ENCODE results near the gene MRGPRG. TPM values are rescaled to one million over a fixed set of nuclear protein-coding genes. Genes with fewer than 3 reads are reported as not detected.
"Not testable (repeated sequence)": the region's sequence is repeated elsewhere in the genome, so short reads cannot be mapped to it uniquely, and the experiment has no call there.

MRGPRG gene, protein sequence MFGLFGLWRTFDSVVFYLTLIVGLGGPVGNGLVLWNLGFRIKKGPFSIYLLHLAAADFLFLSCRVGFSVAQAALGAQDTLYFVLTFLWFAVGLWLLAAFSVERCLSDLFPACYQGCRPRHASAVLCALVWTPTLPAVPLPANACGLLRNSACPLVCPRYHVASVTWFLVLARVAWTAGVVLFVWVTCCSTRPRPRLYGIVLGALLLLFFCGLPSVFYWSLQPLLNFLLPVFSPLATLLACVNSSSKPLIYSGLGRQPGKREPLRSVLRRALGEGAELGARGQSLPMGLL
- not detected in 2 replicates for total RNA-seq (2021)
- Bru-seq, nascent RNA, result not detected
- BruChase-seq, experiment 1, labeled RNA remaining after a 2-hour chase, result not detected
- not detected for BruChase-seq, experiment 2, labeled RNA remaining after a 6-hour chase
- long read RNA-seq, result 0 reads

GRCh38 chr11:3218483-3219280 is at the start of gene MRGPRG:
Gene MRGPRG (minus strand): TSS chr11:3218813. CDS start chr11:3218813, 0 bp downstream.
- Histone ChIP-seq H4K20me1 (ENCODE audit: insufficient read depth) (no peaks in the 10 kb centered on the region), H3K4me1 (replicated peaks; ENCODE audit: insufficient read depth) (no peaks in the 10 kb centered on the region), H3K27me3 (ENCODE audit: insufficient read depth, low read depth) (peaks cover 23% of the 10 kb centered on the region), H2AFZ (no peak within 1 kb of the TSS), H3K4me3 (no peak within 1 kb of the TSS), H3K27ac (no peak within 1 kb of the TSS), H3K9me2 (ENCODE audit: insufficient read depth) (no peaks in the 10 kb centered on the region), H3K79me2 (ENCODE audit: low read depth) (no peaks in the 10 kb centered on the region), H3K9me3 (ENCODE audit: insufficient read depth, low read depth) (no peaks in the 10 kb centered on the region), H3K36me3 (ENCODE audit: low read depth) (no peaks in the 10 kb centered on the region), H3K4me2 (no peak within 1 kb of the TSS), H3F3A (ENCODE audit: insufficient read depth, low read depth) (no peaks in the 10 kb centered on the region)
- DNase-seq, result no peak
- BruUV-seq (replicated peaks), result no TSS peak
- ChIA-PET CTCF (interaction anchor here (0.5 kb wide), 1 partner anchor 123 kb away, joined by 4 read pairs; no protein-coding TSS in a partner anchor), POLR2A (ENCODE audit: unreplicated experiment) (no interaction called here)
- no peak for TF ChIP-seq EZH2 (IDR thresholded peaks at IDR 0.05; ENCODE audit: low read depth)
- no peak for TF ChIP-seq CTCF (conservative IDR thresholded peaks at IDR 0.05)
- intact Hi-C loops (cut with micrococcal nuclease; ENCODE audit: unreplicated experiment), result loop anchor here (5.0 kb wide), 3 partner anchors 126 to 686 kb away; no protein-coding TSS in a partner anchor

GRCh38 chr11:3262548-3262947 is 43.9 kb upstream of the MRGPRG start:
- H3K9me3 ChIP-seq (ENCODE audit: insufficient read depth, low read depth); H3K4me3 ChIP-seq; H3K36me3 ChIP-seq (ENCODE audit: low read depth); H3K79me2 ChIP-seq (ENCODE audit: low read depth); BruUV-seq (replicated peaks); H3K4me2 ChIP-seq; H4K20me1 ChIP-seq (ENCODE audit: insufficient read depth); H3K27me3 ChIP-seq (ENCODE audit: insufficient read depth, low read depth); DNase-seq; CTCF ChIA-PET; H3K9me2 ChIP-seq (ENCODE audit: insufficient read depth); H3F3A ChIP-seq (ENCODE audit: insufficient read depth, low read depth); intact Hi-C loops (cut with micrococcal nuclease; ENCODE audit: unreplicated experiment); H3K27ac ChIP-seq; H2AFZ ChIP-seq; POLR2A ChIA-PET (ENCODE audit: unreplicated experiment); H3K4me1 ChIP-seq (replicated peaks; ENCODE audit: insufficient read depth): not testable (repeated sequence)

GRCh38 chr11:3261831-3262230 is 43.2 kb upstream of the MRGPRG start:
- BruUV-seq (replicated peaks); H3K27ac ChIP-seq; H3F3A ChIP-seq (ENCODE audit: insufficient read depth, low read depth); CTCF ChIA-PET; POLR2A ChIA-PET (ENCODE audit: unreplicated experiment); H3K4me3 ChIP-seq; H3K9me2 ChIP-seq (ENCODE audit: insufficient read depth); H4K20me1 ChIP-seq (ENCODE audit: insufficient read depth); H3K4me1 ChIP-seq (replicated peaks; ENCODE audit: insufficient read depth); H2AFZ ChIP-seq; intact Hi-C loops (cut with micrococcal nuclease; ENCODE audit: unreplicated experiment); DNase-seq; H3K36me3 ChIP-seq (ENCODE audit: low read depth); H3K4me2 ChIP-seq; H3K27me3 ChIP-seq (ENCODE audit: insufficient read depth, low read depth); H3K9me3 ChIP-seq (ENCODE audit: insufficient read depth, low read depth); H3K79me2 ChIP-seq (ENCODE audit: low read depth): not testable (repeated sequence)

- H4K20me1 ChIP-seq (ENCODE audit: insufficient read depth); DNase-seq; H3K4me3 ChIP-seq; BruUV-seq (replicated peaks); H3K36me3 ChIP-seq (ENCODE audit: low read depth); intact Hi-C loops (cut with micrococcal nuclease; ENCODE audit: unreplicated experiment); H3K27ac ChIP-seq; CTCF ChIA-PET; H3F3A ChIP-seq (ENCODE audit: insufficient read depth, low read depth); H3K27me3 ChIP-seq (ENCODE audit: insufficient read depth, low read depth); H3K4me1 ChIP-seq (replicated peaks; ENCODE audit: insufficient read depth); H3K4me2 ChIP-seq; H2AFZ ChIP-seq; POLR2A ChIA-PET (ENCODE audit: unreplicated experiment); H3K9me2 ChIP-seq (ENCODE audit: insufficient read depth); H3K79me2 ChIP-seq (ENCODE audit: low read depth); H3K9me3 ChIP-seq (ENCODE audit: insufficient read depth, low read depth): not testable (repeated sequence)
Measured at GRCh38 chr11:3257509-3257908, 38.9 kb upstream of the MRGPRG start.

DNA sequence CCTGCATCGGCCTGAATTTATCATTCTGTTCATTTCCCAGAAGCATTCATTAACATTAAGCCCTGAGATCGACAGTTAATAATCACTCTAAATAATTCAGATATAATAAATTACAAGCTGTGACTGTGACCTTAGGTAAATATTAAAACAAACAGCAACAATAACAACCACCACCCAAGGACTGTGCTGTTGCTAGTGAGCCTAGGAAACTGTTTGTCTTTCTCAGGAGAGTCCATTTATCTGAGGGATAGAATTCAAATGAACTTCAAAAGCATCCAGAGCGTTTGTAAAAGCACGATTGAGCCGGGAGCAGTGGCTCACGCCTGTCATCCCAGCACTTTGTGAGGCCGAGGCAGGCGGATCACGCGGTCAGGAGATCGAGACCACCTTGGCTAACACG is 36.6 kb upstream of the MRGPRG start:
- intact Hi-C loops (cut with micrococcal nuclease; ENCODE audit: unreplicated experiment); H3K9me3 ChIP-seq (ENCODE audit: insufficient read depth, low read depth); H3K79me2 ChIP-seq (ENCODE audit: low read depth); POLR2A ChIA-PET (ENCODE audit: unreplicated experiment); H3K4me2 ChIP-seq; H3F3A ChIP-seq (ENCODE audit: insufficient read depth, low read depth); H4K20me1 ChIP-seq (ENCODE audit: insufficient read depth); H2AFZ ChIP-seq; H3K9me2 ChIP-seq (ENCODE audit: insufficient read depth); H3K36me3 ChIP-seq (ENCODE audit: low read depth); CTCF ChIA-PET; H3K4me3 ChIP-seq; DNase-seq; H3K27me3 ChIP-seq (ENCODE audit: insufficient read depth, low read depth); H3K4me1 ChIP-seq (replicated peaks; ENCODE audit: insufficient read depth); BruUV-seq (replicated peaks); H3K27ac ChIP-seq: not testable (repeated sequence)

GRCh38 chr11:3254773-3255172 is 36.2 kb upstream of the MRGPRG start:
- H3F3A ChIP-seq (ENCODE audit: insufficient read depth, low read depth); H3K79me2 ChIP-seq (ENCODE audit: low read depth); H3K9me2 ChIP-seq (ENCODE audit: insufficient read depth); H3K36me3 ChIP-seq (ENCODE audit: low read depth); H3K4me1 ChIP-seq (replicated peaks; ENCODE audit: insufficient read depth); H3K4me3 ChIP-seq; H3K27ac ChIP-seq; H2AFZ ChIP-seq; DNase-seq; H3K4me2 ChIP-seq; BruUV-seq (replicated peaks); CTCF ChIA-PET; POLR2A ChIA-PET (ENCODE audit: unreplicated experiment); intact Hi-C loops (cut with micrococcal nuclease; ENCODE audit: unreplicated experiment); H4K20me1 ChIP-seq (ENCODE audit: insufficient read depth); H3K27me3 ChIP-seq (ENCODE audit: insufficient read depth, low read depth); H3K9me3 ChIP-seq (ENCODE audit: insufficient read depth, low read depth): not testable (repeated sequence)

Data from PC-9 (cell line).